GM15510 (cell line): Measurements from ENCODE around the gene ITPR2.

Experiments
- POLR2A ChIP-seq: IDR thresholded peaks from 3 replicates; pipeline ENCODE4 v1.6.1; 2011; ENCODE audit warnings: borderline replicate concordance; ENCODE audit not compliant: insufficient read length; ENCODE audit errors: extremely low read depth

The ITPR2 gene

DNA sequence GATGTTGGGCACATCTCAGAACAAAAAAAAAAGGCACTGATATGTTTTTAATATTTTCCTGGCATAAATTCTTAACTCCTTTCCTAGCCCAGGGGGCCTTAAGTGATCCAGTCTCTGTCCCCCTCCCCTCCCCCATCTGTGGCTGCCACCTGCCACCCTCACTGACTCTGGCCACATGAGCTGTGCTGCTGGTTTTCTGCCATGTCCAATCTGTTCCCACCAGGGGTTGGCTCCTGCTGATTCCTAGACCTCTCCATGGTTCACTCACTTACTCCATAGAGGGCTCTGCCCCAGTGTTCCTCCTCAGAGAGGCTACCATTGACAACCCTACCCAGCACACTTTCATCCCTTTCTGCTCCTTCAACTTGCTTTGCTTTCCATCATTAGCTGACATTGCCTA, 474.3 kb downstream of the ITPR2 start:
- no peak for TF ChIP-seq POLR2A

DNA sequence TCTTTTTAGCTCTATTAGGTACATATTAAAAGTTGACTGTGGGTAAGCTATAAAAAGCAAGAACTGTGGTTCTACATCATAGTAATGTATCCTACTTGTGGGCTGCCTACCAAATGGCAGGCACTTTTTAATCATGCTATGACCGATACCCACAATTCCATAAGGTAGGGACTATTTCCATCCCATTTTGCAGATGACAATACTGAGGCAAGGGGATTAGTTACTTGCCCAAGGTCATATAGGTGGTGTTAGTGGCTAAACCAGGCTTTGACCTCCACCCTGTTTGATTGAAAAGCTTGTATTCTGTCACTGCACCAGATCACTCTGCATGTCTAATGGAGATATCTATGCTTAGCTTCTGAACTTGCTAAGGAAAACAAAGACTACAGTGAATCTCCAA, 485.7 kb downstream of the ITPR2 start:
- no peak for TF ChIP-seq POLR2A

DNA sequence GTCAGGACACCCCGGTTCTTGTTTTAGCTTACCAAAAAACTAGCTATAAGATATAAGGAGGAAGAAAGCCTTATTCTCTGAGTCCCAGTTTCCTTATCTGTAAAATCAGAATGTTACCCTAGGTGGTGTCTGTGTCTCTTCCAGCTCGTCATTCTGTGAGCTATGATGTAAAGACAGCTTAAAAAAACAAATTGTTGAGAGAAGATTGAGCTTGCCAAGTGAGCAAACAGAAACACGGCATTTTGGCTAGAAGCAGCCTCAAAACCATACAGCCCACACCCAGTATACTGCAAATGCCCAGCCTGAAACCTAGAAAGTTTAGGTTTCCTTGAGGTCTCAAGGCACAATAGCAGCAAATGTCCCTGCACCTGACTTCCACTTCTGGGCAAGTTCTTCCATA, 486.3 kb downstream of the ITPR2 start:
- no peak for TF ChIP-seq POLR2A

DNA sequence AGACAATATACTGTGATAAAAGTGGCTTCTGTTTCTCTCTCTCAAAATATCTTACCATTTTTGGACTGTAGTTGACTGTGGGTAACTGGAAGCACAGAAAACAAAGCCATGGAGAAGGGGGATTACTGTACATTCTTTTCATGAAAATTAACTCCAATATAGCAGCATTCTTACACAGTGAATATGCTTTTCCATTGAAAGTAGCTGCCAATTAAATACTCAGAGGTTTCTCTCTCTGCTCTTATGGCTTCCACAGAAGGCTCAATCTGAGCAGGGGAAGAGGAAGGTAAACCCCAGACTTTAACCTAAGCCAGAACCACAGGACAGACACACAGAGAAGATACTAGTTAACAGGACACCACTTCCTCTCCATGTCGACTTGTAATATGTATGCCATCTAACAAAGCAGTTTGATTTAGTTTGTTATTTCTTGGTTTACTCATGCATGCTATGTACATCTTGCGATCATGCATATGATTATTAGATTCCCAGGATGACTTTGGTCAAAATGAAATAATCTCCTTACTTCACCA, 487.5 kb downstream of the ITPR2 start:
- TF ChIP-seq POLR2A, result no peak

DNA sequence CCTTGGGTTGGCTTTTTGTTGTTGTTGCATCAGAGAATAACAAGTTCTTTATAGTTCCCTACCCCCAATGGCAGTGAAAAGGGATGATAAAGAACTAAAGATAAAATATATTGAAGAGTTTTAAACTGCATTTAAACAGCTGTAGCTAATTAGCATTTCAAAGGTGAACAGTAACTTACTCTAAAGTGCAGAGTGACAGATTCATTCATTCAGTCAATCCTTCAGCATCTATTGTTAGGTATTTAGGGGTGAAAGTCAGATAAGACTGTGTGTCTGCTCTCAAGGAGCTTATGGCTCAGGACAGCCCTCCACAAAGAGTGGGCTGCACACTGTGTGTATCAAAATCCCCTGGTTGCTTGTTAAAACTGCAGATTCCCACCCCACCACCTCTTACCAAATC, 491.5 kb downstream of the ITPR2 start:
- TF ChIP-seq POLR2A, result no peak

DNA sequence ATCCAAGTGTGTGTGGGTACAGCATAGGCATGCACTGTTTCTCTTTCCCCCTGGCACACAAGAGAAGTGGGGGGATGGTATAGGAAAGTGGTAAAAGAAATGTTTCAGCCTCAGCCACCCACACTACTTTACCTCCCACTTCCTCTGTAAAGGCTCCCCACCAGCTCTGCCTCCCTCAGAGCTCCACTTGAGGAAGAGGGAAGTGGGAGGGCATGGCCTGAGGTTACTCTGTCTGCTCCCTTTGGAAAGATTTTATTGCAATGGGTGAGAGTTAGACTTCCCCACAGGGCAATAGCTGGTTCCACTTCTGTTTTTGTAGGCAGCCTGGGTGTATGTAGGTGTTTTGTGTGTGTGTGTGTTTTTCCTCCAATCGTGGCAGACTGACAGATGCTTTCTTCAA, 492.3 kb downstream of the ITPR2 start:
- no peak for TF ChIP-seq POLR2A

DNA sequence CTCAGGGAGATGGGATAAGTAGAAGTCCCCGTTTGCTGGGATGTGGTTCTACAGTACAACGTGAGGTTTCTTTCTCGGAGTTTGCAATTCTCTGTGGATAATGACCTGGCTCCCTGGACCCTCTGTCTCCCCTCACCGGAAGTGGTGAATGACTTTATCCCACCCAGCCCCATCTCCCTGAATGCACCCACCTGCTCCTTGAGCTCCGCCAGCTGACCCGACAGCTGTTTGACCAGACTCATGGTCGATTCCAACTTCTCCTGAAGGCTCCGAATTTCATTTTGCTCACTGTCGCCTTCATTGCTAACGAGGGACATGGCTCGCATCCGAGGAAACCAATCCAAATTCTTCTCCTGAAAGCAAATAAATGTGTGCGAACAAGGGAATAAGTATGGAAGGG, 493.0 kb downstream of the ITPR2 start:
- no peak for TF ChIP-seq POLR2A

DNA sequence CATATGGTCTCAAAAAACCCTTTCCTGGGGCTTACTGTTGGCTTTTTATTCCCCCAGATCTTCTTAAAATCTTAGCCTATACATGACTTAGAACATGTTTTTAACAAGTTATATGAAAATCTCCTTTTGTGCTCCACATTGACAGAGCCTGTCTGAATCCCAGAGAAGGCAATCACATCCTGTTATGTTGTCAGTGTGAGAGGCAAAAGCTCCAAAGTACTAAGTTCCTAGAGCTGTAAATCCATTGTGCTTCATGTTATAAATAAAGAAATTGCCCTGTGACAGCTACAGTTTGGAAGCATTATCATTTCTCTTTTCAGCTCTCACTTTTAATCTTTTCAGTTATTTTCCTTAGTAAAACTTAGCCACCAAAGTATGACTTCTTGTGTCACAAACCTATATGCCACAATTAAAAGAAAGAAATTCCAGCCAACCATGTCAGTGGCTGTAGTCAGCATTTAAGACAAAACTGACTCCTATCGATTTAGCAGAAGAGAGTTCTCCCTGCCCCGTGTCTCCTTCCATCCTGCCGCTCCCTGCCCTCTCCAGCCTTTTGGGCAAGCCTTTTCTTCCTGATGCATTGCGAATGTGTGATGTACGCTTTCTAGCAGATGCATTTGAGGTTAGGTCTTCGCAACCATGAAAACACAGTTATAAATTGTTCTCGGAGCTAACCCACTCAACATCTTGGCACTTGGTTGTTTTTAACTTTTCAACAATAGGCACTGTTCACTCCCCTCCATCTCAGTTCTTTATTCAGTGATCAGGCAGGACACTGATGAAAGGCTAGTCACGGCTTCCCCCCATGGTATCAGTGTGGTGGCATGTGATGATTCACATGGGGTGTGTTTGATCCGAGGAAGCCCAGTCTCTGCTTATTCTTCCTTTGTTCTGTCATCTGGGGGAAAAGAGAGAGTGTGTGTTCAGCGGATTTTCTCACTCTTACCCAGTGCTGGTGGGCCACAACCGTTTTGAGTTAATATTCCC, 494.1 kb downstream of the ITPR2 start:
- no peak for TF ChIP-seq POLR2A

DNA sequence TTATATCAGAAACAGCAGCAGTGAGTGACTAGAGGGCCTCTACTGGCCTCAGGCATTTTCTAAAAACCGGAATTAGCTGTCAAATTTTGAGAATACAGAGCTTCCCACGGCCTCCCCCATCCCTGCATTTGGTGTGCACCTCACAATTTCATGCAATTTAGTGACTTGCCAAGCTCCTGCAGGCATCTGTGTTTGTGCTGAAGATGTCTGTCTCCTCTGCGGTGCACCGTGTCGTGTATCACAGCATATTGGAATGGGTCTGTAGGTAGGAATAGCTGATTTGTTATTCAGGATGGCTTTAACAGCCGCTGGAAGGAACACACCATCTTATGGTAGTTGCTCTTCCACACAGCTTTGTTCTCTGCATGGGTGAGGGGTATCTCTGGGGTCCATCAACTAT, 497.3 kb downstream of the ITPR2 start:
- no peak for TF ChIP-seq POLR2A

DNA sequence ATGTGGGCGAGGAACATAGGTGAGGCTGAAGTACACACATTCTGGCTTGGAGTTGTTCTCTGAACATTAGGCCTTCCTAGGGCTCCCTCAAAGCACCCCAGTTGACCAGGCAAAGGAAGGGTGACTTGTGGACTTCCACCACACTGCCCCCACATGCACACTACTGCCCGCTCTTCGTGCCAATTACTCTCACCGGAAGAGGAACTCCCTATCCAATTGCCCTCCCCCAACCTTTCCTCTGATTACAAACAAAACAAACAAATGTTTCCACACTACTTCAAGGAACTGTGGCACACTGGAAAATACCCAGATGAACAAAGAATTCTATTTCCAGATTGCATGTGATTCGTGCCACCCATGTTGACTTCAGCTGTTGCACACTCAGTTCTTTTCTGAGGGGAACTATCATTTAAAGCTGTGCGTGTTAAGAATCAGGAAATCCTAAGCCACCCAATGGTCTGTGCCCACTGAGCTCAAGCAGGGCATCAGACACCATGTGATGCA, 498.3 kb downstream of the ITPR2 start:
- no peak for TF ChIP-seq POLR2A

DNA sequence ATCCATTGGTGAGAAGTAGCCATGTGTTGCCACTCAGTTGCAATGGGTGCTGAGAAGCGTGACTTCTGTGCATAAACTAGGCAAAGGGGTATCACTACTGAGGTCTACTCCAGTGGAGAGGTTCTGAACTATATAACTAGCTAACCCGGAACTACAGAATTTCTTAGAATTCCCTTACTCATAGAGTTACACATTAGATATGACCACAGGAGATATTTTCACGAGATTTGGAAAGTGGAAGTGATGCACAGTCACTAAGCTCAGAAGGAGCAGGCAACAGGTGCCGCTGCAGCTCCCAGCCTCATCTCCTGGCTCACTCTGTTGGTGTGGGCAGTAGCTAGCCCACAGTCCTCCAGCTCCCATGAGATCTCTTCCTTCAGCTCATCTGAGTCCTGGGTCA, 501.0 kb downstream of the ITPR2 start:
- TF ChIP-seq POLR2A, result no peak

DNA sequence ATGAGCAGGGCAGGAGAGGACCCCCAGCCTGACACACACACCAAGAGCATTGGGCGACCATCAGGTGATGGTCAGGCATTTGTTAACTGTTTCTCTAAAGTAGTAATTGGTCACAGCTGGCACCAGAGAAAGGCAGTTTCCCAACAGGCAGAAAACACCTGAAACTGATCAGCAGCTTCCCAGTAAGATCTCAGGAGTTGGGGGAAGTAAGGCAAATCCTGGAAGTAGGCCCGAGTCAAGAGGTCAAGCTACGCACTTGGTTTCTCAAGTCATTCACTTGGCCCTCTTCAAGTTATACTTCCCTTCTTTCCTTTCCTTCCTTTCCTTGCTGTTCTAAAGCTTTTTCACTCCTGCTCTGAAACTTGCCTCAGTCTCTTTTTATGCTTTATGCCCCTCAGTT, 501.9 kb downstream of the ITPR2 start:
- no peak for TF ChIP-seq POLR2A

DNA sequence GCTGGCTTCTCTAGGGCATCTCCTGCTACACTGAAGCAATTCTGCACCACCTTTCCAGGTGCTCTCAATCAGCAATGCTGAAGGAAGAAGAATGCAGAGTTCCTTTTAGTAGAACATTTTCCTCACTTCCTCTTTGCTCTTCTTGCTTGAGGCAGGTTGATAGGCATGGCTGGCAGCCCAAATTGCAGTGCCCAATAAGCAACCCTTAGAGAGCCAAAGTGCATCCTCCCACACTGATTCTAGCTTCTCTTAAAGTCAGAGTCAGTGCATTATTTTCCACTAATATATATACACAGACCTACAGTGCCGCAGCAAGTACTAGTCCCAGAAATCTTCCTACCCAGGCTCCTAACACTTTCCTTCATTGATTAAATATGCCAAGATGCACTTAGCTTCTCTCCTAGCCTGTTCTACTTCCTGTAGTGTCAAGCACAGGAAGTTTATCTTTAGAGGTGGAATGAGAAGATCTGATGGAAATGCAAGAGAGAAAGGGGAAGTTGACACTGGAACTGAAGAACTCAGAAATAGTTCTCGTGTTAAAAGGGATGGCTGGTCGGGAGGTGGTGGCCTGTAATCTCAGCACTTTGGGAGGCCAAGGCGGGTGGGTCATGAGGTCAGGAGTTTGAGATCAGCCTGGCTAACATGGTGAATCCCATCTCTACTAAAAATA, 504.9 kb downstream of the ITPR2 start:
- no peak for TF ChIP-seq POLR2A

DNA sequence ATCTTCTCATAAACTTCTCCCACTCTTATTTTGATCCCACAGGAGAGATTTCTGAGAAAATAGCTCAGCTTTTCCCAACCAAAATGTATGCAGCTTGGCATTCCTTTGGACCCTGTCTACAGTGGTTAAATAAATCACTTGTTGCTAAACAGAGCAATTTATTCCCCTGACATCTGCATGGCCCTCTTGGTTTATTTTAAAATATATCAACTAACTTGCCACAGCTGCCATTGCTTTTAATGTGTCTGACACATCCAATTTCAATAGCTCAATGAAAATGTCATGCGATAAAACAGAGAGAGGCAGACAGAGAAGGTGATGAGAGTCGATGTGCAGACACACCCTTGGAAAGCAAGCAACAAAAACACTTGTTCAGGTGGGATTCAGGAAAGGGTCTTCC, 509.3 kb downstream of the ITPR2 start:
- TF ChIP-seq POLR2A, result no peak

DNA sequence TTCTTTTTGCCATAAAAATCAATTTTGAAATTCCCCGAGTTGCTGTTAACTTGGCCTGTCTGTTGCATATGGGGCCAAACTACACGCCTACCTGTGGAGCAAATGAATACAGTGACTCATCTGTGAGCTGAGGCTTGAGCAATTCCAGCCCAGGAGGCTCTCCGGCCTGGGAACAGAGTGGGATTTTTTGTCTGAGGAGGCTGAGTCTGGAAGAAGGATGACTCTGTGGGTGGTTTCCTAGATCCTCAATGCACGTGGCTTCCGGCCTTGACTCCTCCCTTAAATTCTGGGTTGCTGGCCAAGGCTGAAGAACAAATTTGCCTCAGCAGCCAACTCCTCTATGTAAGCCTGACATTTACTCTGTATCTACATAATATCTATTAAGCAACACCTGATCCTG, 513.5 kb downstream of the ITPR2 start:
- no peak for TF ChIP-seq POLR2A
